H1 (cell line): ENCODE results near the gene YBX1. TPM values are rescaled to one million over a fixed set of nuclear protein-coding genes. Genes with fewer than 3 reads are reported as not detected.

ENCODE experiments used
- JUN ChIP-seq: IDR thresholded peaks from 2 replicates; pipeline ENCODE4 v1.6.1; 2011; ENCODE audit warnings: low read depth, mild to moderate bottlenecking, improper control_type of control experiment, low read length
- NRF1 ChIP-seq: IDR thresholded peaks from 2 replicates; pipeline ENCODE4 v1.6.1; 2011; ENCODE audit warnings: mild to moderate bottlenecking, low read depth, low read length, improper control_type of control experiment
- SP2 ChIP-seq: IDR thresholded peaks from 2 replicates; pipeline ENCODE4 v1.6.1; 2012; ENCODE audit warnings: mild to moderate bottlenecking, low read length, inconsistent platforms
- polyA plus RNA-seq, 7 experiments: library from polyadenylated mRNA; depleted of rRNA in 3 of 7; stranded (reverse) in 5 of 7; unstranded in 2 of 7; fragments of >200 nt in 5 of 7; fragments of 200-250 nt in 2 of 7; gene quantifications; 1 replicate in 5 of 7; 2 replicates in 1 of 7; 4 replicates in 1 of 7; pipeline versions ENCODE4 v1.2.1 to v1.2.3, GENCODE V29; 2011 to 2013; ENCODE audit warnings: missing spikeins in 2 of 7, mixed read lengths in 2 of 7
- total RNA-seq: library from RNA; stranded (reverse); fragmentation: NEBNext Ultra II Directional; extraction: Animal tissue kit (Norgen Biotek cat#: 25700); gene quantifications from 2 replicates; pipeline ENCODE4 v1.2.1, GENCODE V29; 2021

Gene YBX1
- total and polyA plus RNA-seq, 2 of the 8 experiments (the other 6 are each of a cell fraction or from before 2014, with no cell fraction given) = 438 to 1,219 TPM

DNA sequence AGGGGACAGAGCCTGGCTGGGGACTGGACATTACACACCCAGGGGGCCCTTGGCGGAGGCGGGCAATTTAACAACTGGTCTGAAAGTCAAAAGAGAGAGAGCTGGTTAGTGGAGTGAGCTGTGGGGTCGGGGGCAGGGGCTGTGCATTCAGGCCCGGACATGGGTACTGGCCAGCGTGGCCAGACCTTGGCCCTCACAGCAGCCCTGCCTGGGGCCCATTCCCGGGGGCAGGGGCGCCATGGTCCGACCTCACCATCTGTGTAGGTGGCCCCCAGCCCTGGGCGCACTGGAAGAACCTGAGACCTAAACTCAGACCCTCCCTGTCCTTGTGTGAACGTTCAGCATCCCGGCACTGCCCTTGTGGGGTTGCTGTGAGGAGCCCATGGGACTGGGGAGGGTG, 52.8 kb downstream of the YBX1 start (continued):
- no peak for TF ChIP-seq SP2
- TF ChIP-seq NRF1 = no peak
- TF ChIP-seq JUN = no peak
